B cell (primary cell): ENCODE data around the gene ELF1. TPM values are rescaled to one million over a fixed set of nuclear protein-coding genes. Genes with fewer than 3 reads are reported as not detected.
"Not testable (repeated sequence)": the region's sequence is repeated elsewhere in the genome, so short reads cannot be mapped to it uniquely, and the experiment has no call there.

ENCODE experiments used
- ATAC-seq: fragments of 200-7000 bp; cut with Tn5 transposase; one replicate; pipeline ENCODE4 v1.10.0; 2021; ENCODE audit warnings: low read depth, mild to moderate bottlenecking, moderate number of reproducible peaks, moderate library complexity
- CTCF ChIA-PET: fragments of 350-600 bp; sonication (Branson Sonifier 250); formaldehyde crosslinking; loops from one replicate; lab custom pipeline; 2021; ENCODE audit warnings: antibody characterized with exemption, inconsistent platforms; lab: Charles Lee
- POLR2A ChIA-PET: fragments of 350-600 bp; sonication (Branson Sonifier 250); formaldehyde crosslinking; loops from one replicate; lab custom pipeline; 2021; ENCODE audit warnings: antibody characterized with exemption; lab: Charles Lee
- DNase-seq: peaks from one replicate; pipeline ENCODE4 v3.0.0; 2013
- H2AFZ ChIP-seq: 2 replicates; pipeline ENCODE4 v1.6.1; 2012; ENCODE audit warnings: mild to moderate bottlenecking, low read depth, low read length; ENCODE audit not compliant: insufficient read depth, poor library complexity, severe bottlenecking
- H3K27ac ChIP-seq, 2 donors: 1 replicate in 1 of 2; 2 replicates in 1 of 2; pipeline ENCODE4 v1.5.1; 2012 to 2013; ENCODE audit warnings: low read length in 2 of 2, mild to moderate bottlenecking in 2 of 2, moderate library complexity in 1 of 2
- H3K27me3 ChIP-seq, 4 experiments: fragments of 200-600 bp in 1 of 4; sonication (generic) in 1 of 4; replicated peaks in 1 of 4; 1 replicate in 2 of 4; 2 replicates in 2 of 4; pipeline versions ENCODE4 v1.6.1 to v1.7.0; 2013 to 2016; ENCODE audit warnings: low read length in 3 of 4, mild to moderate bottlenecking in 2 of 4, mixed read lengths in 1 of 4, moderate library complexity in 1 of 4; ENCODE audit not compliant: insufficient read depth in 4 of 4, control insufficient read depth in 3 of 4; ENCODE audit errors: control extremely low read depth in 1 of 4
- H3K36me3 ChIP-seq, 2 experiments: replicated peaks in 1 of 2; 1 replicate in 1 of 2; 2 replicates in 1 of 2; pipeline versions ENCODE4 v1.6.1 to v1.7.1; 2013; ENCODE audit warnings: low read length in 1 of 2; ENCODE audit not compliant: insufficient read depth in 2 of 2, control insufficient read depth in 1 of 2; ENCODE audit errors: control extremely low read depth in 1 of 2, extremely low read depth in 1 of 2
- H3K4me1 ChIP-seq, 2 donors: fragments of 200-600 bp in 1 of 2; sonication (generic) in 1 of 2; 1 replicate in 1 of 2; 2 replicates in 1 of 2; pipeline versions ENCODE4 v1.5.1 to v1.6.1; 2013 to 2017; ENCODE audit warnings: low read length in 2 of 2; ENCODE audit not compliant: control insufficient read depth in 2 of 2, insufficient read depth in 2 of 2
- H3K4me2 ChIP-seq: replicated peaks from 2 replicates; pipeline ENCODE3; 2012; ENCODE audit warnings: mild to moderate bottlenecking, low read depth, low read length; ENCODE audit not compliant: poor library complexity, severe bottlenecking
- H3K4me3 ChIP-seq, 5 experiments: fragments of 200-600 bp in 1 of 5; sonication (generic) in 1 of 5; 1 replicate in 3 of 5; 2 replicates in 2 of 5; pipeline versions ENCODE4 v1.5.1 to v1.7.0; 2011 to 2016; ENCODE audit warnings: low read length in 4 of 5, mild to moderate bottlenecking in 4 of 5, low read depth in 2 of 5, control low read depth in 1 of 5, moderate library complexity in 1 of 5; ENCODE audit not compliant: insufficient read depth in 1 of 5; ENCODE audit errors: control extremely low read depth in 1 of 5, extremely low read depth in 1 of 5
- H3K79me2 ChIP-seq: fragments of 200-600 bp; sonication (generic); one replicate; pipeline ENCODE4 v1.6.0; 2016; ENCODE audit warnings: low read length; ENCODE audit not compliant: control insufficient read depth, insufficient read depth
- H3K9ac ChIP-seq: fragments of 200-600 bp; sonication (generic); 2 replicates; pipeline ENCODE4 v1.6.1; 2017; ENCODE audit warnings: mild to moderate bottlenecking, low read length, moderate library complexity
- H3K9me3 ChIP-seq, 3 donors: one replicate each; pipeline versions ENCODE4 v1.6.1 to v1.7.1; 2013; ENCODE audit warnings: low read length in 2 of 3; ENCODE audit not compliant: control insufficient read depth in 2 of 3, insufficient read depth in 1 of 3; ENCODE audit errors: control extremely low read depth in 1 of 3
- H4K20me1 ChIP-seq: 2 replicates; pipeline ENCODE4 v1.6.0; 2012; ENCODE audit warnings: mild to moderate bottlenecking, low read length; ENCODE audit not compliant: insufficient read depth, control insufficient read depth, poor library complexity, severe bottlenecking
- H3K27ac Mint-ChIP-seq: one replicate; pipeline ENCODE4 v1.8.0; 2021; ENCODE audit warnings: mixed read lengths
- H3K27me3 Mint-ChIP-seq: one replicate; pipeline ENCODE4 v1.8.0; 2021; ENCODE audit warnings: mixed read lengths
- H3K4me1 Mint-ChIP-seq: one replicate; pipeline ENCODE4 v1.8.0; 2021; ENCODE audit warnings: mixed read lengths
- H3K4me3 Mint-ChIP-seq: one replicate; pipeline ENCODE4 v1.8.0; 2021; ENCODE audit warnings: mixed read lengths
- H3K9me3 Mint-ChIP-seq: one replicate; pipeline ENCODE4 v1.8.0; 2022; ENCODE audit warnings: mixed read lengths; ENCODE audit not compliant: insufficient read depth
- CTCF ChIP-seq: fragments of 200-600 bp; IDR thresholded peaks from one replicate; pipeline ENCODE4 v1.8.0; 2022; ENCODE audit warnings: antibody characterized with exemption, mild to moderate bottlenecking
- EZH2 ChIP-seq: IDR thresholded peaks from 2 replicates; pipeline ENCODE4 v1.6.1; 2012; ENCODE audit warnings: borderline replicate concordance, low read depth, mild to moderate bottlenecking, moderate library complexity, low read length; ENCODE audit not compliant: insufficient read depth, poor library complexity, severe bottlenecking
- WGBS: methylation state at CpG from one replicate; pipeline ENCODE4 v1.1.5; 2013; ENCODE audit warnings: missing lambda C conversion rate; ENCODE audit not compliant: insufficient coverage; 5-methylcytosine and 5-hydroxymethylcytosine counted together
- intact Hi-C: fragments of 100-400 bp; cut with micrococcal nuclease; formaldehyde crosslinking; loops from one replicate; pipeline ENCODE4 v1.10.0; 2022
- polyA plus RNA-seq: library from polyadenylated mRNA; depleted of rRNA; stranded (reverse); fragments of >200 nt; gene quantifications from 2 replicates; pipeline ENCODE4 v1.2.3, GENCODE V29; 2012
- total RNA-seq, 2 donors: library from RNA; stranded (reverse); fragments of 120-200 nt in 1 of 2; gene quantifications; 1 replicate in 1 of 2; 2 replicates in 1 of 2; pipeline versions ENCODE4 v1.2.3 to v1.2.4, GENCODE V29; 2013 to 2022

ELF1 gene
- total and polyA plus RNA-seq, 2 donors (not counting 1 experiment from before 2014, with no cell fraction given): 62.0 to 186 TPM

GRCh38 chr13:40897053-40897452, 122.1 kb downstream of the ELF1 start:
- Histone ChIP-seq H3K9ac (no peak overlapping the region), H3K4me1 (peaks cover 0 to 3% of the 10 kb centered on the region in 2 donors), H2AFZ (no peak overlapping the region), H3K36me3 (no peaks in the 10 kb centered on the region), H3K9me3 (peaks cover 0 to 5% (median 0%) of the 10 kb centered on the region in 3 donors), H3K27me3 (no peaks in the 10 kb centered on the region), H3K4me2 (no peak overlapping the region), H3K79me2 (no peaks in the 10 kb centered on the region), H4K20me1 (no peaks in the 10 kb centered on the region), H3K27ac (no peak overlapping the region), H3K4me3 (no peak overlapping the region)
- H3K4me3 Mint-ChIP-seq: no peak overlapping the region
- ATAC-seq (no peak), DNase-seq (no peak)
- intact Hi-C loops: no loop called here
- H3K4me1 Mint-ChIP-seq: peaks cover 9% of the 10 kb centered on the region
- no peaks in the 10 kb centered on the region for H3K9me3 Mint-ChIP-seq
- H3K27me3 Mint-ChIP-seq: no peaks in the 10 kb centered on the region
- ChIA-PET POLR2A (no interaction called here), CTCF (no interaction called here)
- no peak for TF ChIP-seq CTCF
- TF ChIP-seq EZH2: no peak
- H3K27ac Mint-ChIP-seq: no peak overlapping the region

GRCh38 chr13:40895227-40896184, 123.6 kb downstream of the ELF1 start:
- intact Hi-C loops: no loop called here
- no peak for DNase-seq
- Histone ChIP-seq H3K4me1 (peaks cover 0 to 3% of the 10 kb centered on the region in 2 donors), H2AFZ (no peak overlapping the region), H3K9ac (no peak overlapping the region), H3K27me3 (no peaks in the 10 kb centered on the region), H3K4me2 (no peak overlapping the region), H3K27ac (no peak overlapping the region), H3K36me3 (no peaks in the 10 kb centered on the region), H3K9me3 (peaks cover 0 to 5% (median 0%) of the 10 kb centered on the region in 3 donors), H3K4me3 (no peak overlapping the region), H4K20me1 (no peaks in the 10 kb centered on the region), H3K79me2 (peaks cover 2% of the 10 kb centered on the region)
- WGBS: no CpG with 5 or more reads among the region's 5 CpGs
- TF ChIP-seq CTCF (no peak), EZH2 (no peak)
- H3K4me1 Mint-ChIP-seq: peaks cover 10% of the 10 kb centered on the region
- ATAC-seq: no peak
- H3K27me3 Mint-ChIP-seq: no peaks in the 10 kb centered on the region
- ChIA-PET CTCF (no interaction called here), POLR2A (no interaction called here)
- H3K9me3 Mint-ChIP-seq: no peaks in the 10 kb centered on the region
- H3K27ac Mint-ChIP-seq: no peak overlapping the region
- H3K4me3 Mint-ChIP-seq: no peak overlapping the region

GRCh38 chr13:40893573-40893972, 125.5 kb downstream of the ELF1 start:
- DNase-seq, H3K79me2 ChIP-seq, H3K9me3 Mint-ChIP-seq, H4K20me1 ChIP-seq, intact Hi-C loops, H3K4me2 ChIP-seq, H3K4me1 ChIP-seq, POLR2A ChIA-PET, H3K9ac ChIP-seq, H3K27ac ChIP-seq, ATAC-seq, CTCF ChIA-PET, H2AFZ ChIP-seq, H3K27me3 ChIP-seq, H3K4me3 Mint-ChIP-seq, H3K27me3 Mint-ChIP-seq, H3K4me3 ChIP-seq, H3K9me3 ChIP-seq, H3K27ac Mint-ChIP-seq, H3K36me3 ChIP-seq: not testable (repeated sequence)
- H3K4me1 Mint-ChIP-seq: peaks cover 10% of the 10 kb centered on the region
- 62% methylated on average over 2 of the region's 3 CpGs for WGBS
